HCT116 (cell line): ENCODE data around the gene MFAP1. TPM values are rescaled to one million over a fixed set of nuclear protein-coding genes. Genes with fewer than 3 reads are reported as not detected.

Source experiments
- ATAC-seq: fragments of 200-7000 bp; cut with Tn5 transposase; 2 replicates; pipeline ENCODE4 v1.9.1; 2020; ENCODE audit warnings: mild to moderate bottlenecking, moderate library complexity
- BruUV-seq: library from RNA; stranded (reverse); fragments of 400-500 nt; replicated peaks from 2 replicates; lab custom pipeline; 2021; lab: Mats Ljungman, UMichigan
- CTCF ChIA-PET: fragments of 300-600 bp; sonication (Branson Sonifier 250); formaldehyde crosslinking; loops from one replicate; lab custom pipeline; 2021; ENCODE audit warnings: antibody characterized with exemption; lab: Charles Lee
- POLR2A ChIA-PET: fragments of 300-600, 350-600 bp; sonication (Branson Sonifier 250); formaldehyde crosslinking; loops from one replicate; lab custom pipeline; 2021; ENCODE audit warnings: antibody characterized with exemption; lab: Charles Lee
- RAD21 ChIA-PET, 2 experiments: fragments of 300-600 bp; sonication (Branson Sonifier 250); formaldehyde crosslinking; loops; one replicate each; lab custom pipeline; 2023; ENCODE audit warnings: low total read pairs in 2 of 2; ENCODE audit not compliant: uncharacterized antibody in 2 of 2, unreplicated experiment in 2 of 2, low non-redundant PET in 1 of 2; lab: Charles Lee
- DNase-seq: peaks from one replicate; pipeline ENCODE4 v3.0.0-alpha.2; 2010; ENCODE audit warnings: low read depth, low spot score
- H2AFZ ChIP-seq: fragments of 200-600 bp; shearing (Covaris generic), sonication (generic); 2 replicates; pipeline ENCODE4 v1.6.1; 2017; ENCODE audit warnings: low read depth, mixed run types, mixed read lengths, antibody characterized with exemption, low read length; ENCODE audit not compliant: poor library complexity, severe bottlenecking
- H3K27ac ChIP-seq: 2 replicates; pipeline ENCODE4 v1.5.1; 2012; ENCODE audit warnings: low read depth, low read length
- H3K27me3 ChIP-seq: fragments of 200-600 bp; sonication (generic); 2 replicates; pipeline ENCODE4 v1.6.1; 2016; ENCODE audit warnings: mixed run types, low read length, mixed read lengths; ENCODE audit not compliant: insufficient read depth
- H3K36me3 ChIP-seq, 2 experiments: fragments of 200-500 bp in 1 of 2; fragments of 200-600 bp in 1 of 2; sonication (Bioruptor generic) in 1 of 2; sonication (generic) in 1 of 2; 2 replicates each; pipeline versions ENCODE4 v1.5.1 to v1.6.1; 2014 to 2016; ENCODE audit warnings: low read length in 2 of 2, inconsistent platforms in 1 of 2, mixed read lengths in 1 of 2, mixed run types in 1 of 2; ENCODE audit not compliant: insufficient read depth in 2 of 2, control insufficient read depth in 1 of 2
- H3K4me1 ChIP-seq, 2 experiments: fragments of 200-600 bp in 1 of 2; sonication (generic) in 1 of 2; 2 replicates each; pipeline versions ENCODE4 v1.5.1 to v1.6.1; 2012 to 2017; ENCODE audit warnings: low read length in 2 of 2, inconsistent platforms in 1 of 2, mild to moderate bottlenecking in 1 of 2, mixed read lengths in 1 of 2, mixed run types in 1 of 2, moderate library complexity in 1 of 2; ENCODE audit not compliant: insufficient read depth in 2 of 2, control insufficient read depth in 1 of 2
- H3K4me2 ChIP-seq: fragments of 200-600 bp; sonication (generic); 2 replicates; pipeline ENCODE4 v1.6.1; 2017; ENCODE audit warnings: mixed run types, low read length, mixed read lengths
- H3K4me3 ChIP-seq, 2 experiments: fragments of 200-600 bp in 1 of 2; sonication (generic) in 1 of 2; replicated peaks in 1 of 2; 2 replicates each; pipeline ENCODE4 v1.5.1; 2011 to 2016; ENCODE audit warnings: low read length in 2 of 2, control low read depth in 1 of 2, low read depth in 1 of 2, mild to moderate bottlenecking in 1 of 2, mixed read lengths in 1 of 2, mixed run types in 1 of 2
- H3K79me2 ChIP-seq: fragments of 200-600 bp; sonication (generic); 2 replicates; pipeline ENCODE4 v1.6.1; 2017; ENCODE audit warnings: mild to moderate bottlenecking, mixed run types, low read length, moderate library complexity, mixed read lengths; ENCODE audit not compliant: insufficient read depth
- H3K9ac ChIP-seq: fragments of 200-600 bp; sonication (generic); 2 replicates; pipeline ENCODE4 v1.6.1; 2016; ENCODE audit warnings: low read length, mixed read lengths
- H3K9me2 ChIP-seq: fragments of 200-600 bp; sonication (generic), shearing (Covaris generic); 2 replicates; pipeline ENCODE4 v1.6.1; 2017; ENCODE audit warnings: mixed run types, mild to moderate bottlenecking, moderate library complexity; ENCODE audit not compliant: insufficient read depth
- H3K9me3 ChIP-seq, 2 experiments: fragments of 200-500 bp in 1 of 2; fragments of 200-600 bp in 1 of 2; sonication (Bioruptor generic) in 1 of 2; sonication (generic) in 1 of 2; 2 replicates each; pipeline ENCODE4 v1.6.1; 2014 to 2017; ENCODE audit warnings: low read length in 2 of 2, mixed read lengths in 2 of 2, inconsistent platforms in 1 of 2, low read depth in 1 of 2, mild to moderate bottlenecking in 1 of 2, mixed run types in 1 of 2, moderate library complexity in 1 of 2; ENCODE audit not compliant: control insufficient read depth in 1 of 2, insufficient read depth in 1 of 2
- H4K20me1 ChIP-seq: fragments of 200-600 bp; sonication (generic), shearing (Covaris generic); 2 replicates; pipeline ENCODE4 v1.6.1; 2017; ENCODE audit warnings: mixed run types, mild to moderate bottlenecking, moderate library complexity; ENCODE audit not compliant: insufficient read depth
- ATF3 ChIP-seq: IDR thresholded peaks from 2 replicates; pipeline ENCODE4 v1.6.1; 2012
- CTCF ChIP-seq, 3 experiments: fragments of 200-600 bp in 1 of 3; sonication (generic) in 1 of 3; IDR thresholded peaks in 2 of 3; conservative IDR thresholded peaks in 1 of 3; 2 replicates each; pipeline ENCODE4 v1.5.1; 2012 to 2017; ENCODE audit warnings: low read depth in 2 of 3, low read length in 2 of 3, antibody characterized with exemption in 1 of 3, borderline replicate concordance in 1 of 3, control low read depth in 1 of 3, mild to moderate bottlenecking in 1 of 3, mixed read lengths in 1 of 3, mixed run types in 1 of 3, moderate library complexity in 1 of 3; ENCODE audit not compliant: insufficient read depth in 1 of 3
- ELF1 ChIP-seq: IDR thresholded peaks from 2 replicates; pipeline ENCODE4 v1.6.1; 2012; ENCODE audit warnings: low read depth, borderline replicate concordance
- EZH2 ChIP-seq: fragments of 200-600 bp; sonication (generic); IDR thresholded peaks from 2 replicates; pipeline ENCODE4 v1.6.1; 2017; ENCODE audit warnings: antibody characterized with exemption, mixed run types
- EZH2phosphoT487 ChIP-seq: fragments of 200-600 bp; IDR thresholded peaks from 2 replicates; pipeline ENCODE4 v1.6.1; 2018; ENCODE audit warnings: antibody characterized with exemption, borderline replicate concordance
- POLR2A ChIP-seq: IDR thresholded peaks from 2 replicates; pipeline ENCODE4 v1.7.0; 2011; ENCODE audit warnings: borderline replicate concordance; ENCODE audit not compliant: insufficient read depth, insufficient read length; ENCODE audit errors: extremely low read depth
- POLR2AphosphoS5 ChIP-seq: IDR thresholded peaks from 2 replicates; pipeline ENCODE4 v1.6.1; 2011; ENCODE audit warnings: mild to moderate bottlenecking, low read depth, low read length, moderate library complexity
- RAD21 ChIP-seq: IDR thresholded peaks from 2 replicates; pipeline ENCODE4 v1.6.1; 2012; ENCODE audit warnings: low read depth, mild to moderate bottlenecking
- REST ChIP-seq: IDR thresholded peaks from 2 replicates; pipeline ENCODE4 v1.6.1; 2012; ENCODE audit warnings: low read depth
- SIN3A ChIP-seq: IDR thresholded peaks from 2 replicates; pipeline ENCODE4 v1.6.1; 2012; ENCODE audit warnings: low read depth
- SP1 ChIP-seq: IDR thresholded peaks from 2 replicates; pipeline ENCODE4 v1.6.1; 2012; ENCODE audit warnings: low read depth
- SRF ChIP-seq: IDR thresholded peaks from 2 replicates; pipeline ENCODE4 v1.6.1; 2012; ENCODE audit warnings: low read depth
- YY1 ChIP-seq: IDR thresholded peaks from 2 replicates; pipeline ENCODE4 v1.6.1; 2011; ENCODE audit warnings: low read length, low read depth, moderate library complexity, mild to moderate bottlenecking; ENCODE audit not compliant: insufficient replicate concordance; ENCODE audit errors: extremely low read depth
- ZBTB33 ChIP-seq: IDR thresholded peaks from 2 replicates; pipeline ENCODE4 v1.6.1; 2011; ENCODE audit warnings: mild to moderate bottlenecking, low read length, moderate library complexity; ENCODE audit not compliant: insufficient replicate concordance; ENCODE audit errors: extremely low read depth
- ZNF274 ChIP-seq: fragments of 200-500 bp; sonication (Bioruptor generic); IDR thresholded peaks from 2 replicates; pipeline ENCODE4 v1.6.1; 2014; ENCODE audit warnings: mild to moderate bottlenecking, low read depth, low read length, inconsistent platforms
- intact Hi-C: fragments of 100-400 bp; cut with micrococcal nuclease; formaldehyde crosslinking; loops from 2 replicates; pipeline ENCODE4 v1.10.0; 2022
- total RNA-seq: library from RNA; stranded (reverse); gene quantifications from one replicate; pipeline ENCODE4 v1.2.1, GENCODE V29; 2021; ENCODE audit not compliant: unreplicated experiment

Gene MFAP1
- total RNA-seq, 1 experiment from 2014 or later, result 32.7 TPM

- Histone ChIP-seq H3K36me3 (peaks cover 40 to 45% of the 10 kb centered on the region in 2 experiments), H3K79me2 (no peaks in the 10 kb centered on the region; the same call in 1 of the 2 replicates), H3K4me1 (peaks cover 9 to 24% of the 10 kb centered on the region in 2 experiments), H3K9ac (no peak overlapping the region), H2AFZ (no peak overlapping the region), H3K4me3 (no peak overlapping the region), H4K20me1 (peaks cover 11% of the 10 kb centered on the region; the same call in 1 of the 2 replicates), H3K27me3 (no peaks in the 10 kb centered on the region), H3K9me2 (no peaks in the 10 kb centered on the region), H3K27ac (no peak overlapping the region)
- intact Hi-C loops, result loop anchor here (10.0 kb wide), 1 partner anchor 328 kb away; no protein-coding TSS in a partner anchor
- BruUV-seq, result no TSS peak
- no peak for DNase-seq
- ChIA-PET CTCF (no interaction called here), POLR2A (no interaction called here)
- TF ChIP-seq YY1, result no peak
- TF ChIP-seq EZH2phosphoT487, result no peak
- no peak for TF ChIP-seq POLR2A
- no peak for TF ChIP-seq SP1
- no peak for TF ChIP-seq ZBTB33
- no peak for TF ChIP-seq ATF3
- no peak for TF ChIP-seq REST
- TF ChIP-seq ZNF274, result no peak
- TF ChIP-seq SRF, result no peak
- no peak for TF ChIP-seq ELF1
- no peak for TF ChIP-seq POLR2AphosphoS5
- no peak for TF ChIP-seq EZH2
- no peak for TF ChIP-seq RAD21
- TF ChIP-seq CTCF (IDR thresholded peaks at IDR 0.05 in 2 of 3, conservative IDR thresholded peaks at IDR 0.05 in 1 of 3; ENCODE audit: borderline replicate concordance in 1 of 3, insufficient read depth in 1 of 3, low read depth in 2 of 3, low read length in 2 of 3), result no peak
- no peak for TF ChIP-seq SIN3A
- TF ChIP-seq, all 23 proteins: peak for 0
- Histone ChIP-seq H3K4me2 (no peak overlapping the region), H3K9me3 (no peaks in the 10 kb centered on the region)
- no peak for ATAC-seq
- RAD21 ChIA-PET, result no interaction called here
Observed at GRCh38 chr15:43772624-43773023, 51.9 kb downstream of the MFAP1 start.
